HG03457 (cell line): ENCODE results near the gene OLFM3.
A peak's percentile ranks its signal among the peaks of the same experiment; 100 is the strongest.

Experiments
- ATAC-seq: cut with Tn5 transposase; IDR thresholded peaks from one replicate; pipeline ENCODE4 v1.9.1; 2021; ENCODE audit warnings: moderate number of reproducible peaks; ENCODE audit not compliant: unreplicated experiment

Gene OLFM3

DNA sequence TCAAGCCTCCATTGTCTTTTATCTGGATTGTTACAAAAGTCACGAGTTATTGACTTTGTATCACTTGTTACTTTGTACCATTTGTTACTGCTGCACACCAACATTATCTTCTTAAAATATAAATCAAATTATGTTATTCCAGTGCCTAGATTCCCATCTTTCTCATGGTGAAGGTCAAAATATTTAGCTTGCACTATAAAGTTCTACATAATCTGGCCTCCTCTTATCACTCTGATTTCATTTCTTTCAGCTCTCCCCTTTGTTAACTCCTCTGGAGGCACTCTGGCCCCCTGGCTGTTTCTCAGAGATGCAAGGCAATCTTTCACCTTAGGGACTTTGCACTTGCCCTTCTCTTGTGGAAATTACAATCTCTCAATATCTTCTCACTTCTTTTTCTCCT lies 143.8 kb downstream of the OLFM3 start:
- no peak for ATAC-seq

DNA sequence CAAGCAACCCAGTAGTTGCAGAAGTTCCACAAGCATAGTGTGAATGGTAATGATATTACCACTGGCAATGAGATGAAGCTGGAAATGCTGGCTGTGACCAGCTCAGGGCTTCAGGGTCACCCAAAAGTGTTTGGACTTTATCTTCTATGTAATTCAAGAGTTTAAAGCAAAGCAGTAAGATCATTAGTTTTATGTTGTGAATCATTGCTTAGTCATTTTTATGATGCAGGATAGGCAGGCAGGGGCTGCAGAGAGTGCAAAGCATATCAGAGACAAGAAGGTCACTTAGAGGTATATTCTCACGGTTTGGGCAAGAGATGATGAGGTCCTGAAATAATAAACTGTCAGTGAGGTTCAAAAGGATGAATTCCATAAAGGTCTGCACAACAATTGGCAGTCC lies 147.4 kb downstream of the OLFM3 start:
- ATAC-seq: no peak

DNA sequence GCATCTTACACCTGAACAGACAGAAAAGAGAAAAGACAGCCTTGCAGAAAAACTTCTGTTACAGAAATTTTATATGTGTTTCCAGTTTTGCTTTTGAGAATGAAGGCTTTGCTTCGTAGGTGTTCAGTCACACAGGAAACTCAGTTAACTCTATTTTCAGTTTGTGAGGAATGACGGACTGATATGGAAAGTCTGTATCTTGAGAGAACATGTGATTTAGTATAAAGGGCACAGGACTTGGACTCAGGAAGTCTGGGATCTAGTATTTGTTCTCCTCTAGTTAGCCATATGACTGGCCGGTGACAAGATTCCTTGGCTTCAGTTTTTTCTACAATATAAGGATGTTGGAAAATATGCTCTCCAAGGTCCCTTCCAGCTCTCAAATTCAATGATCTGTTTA lies 149.1 kb downstream of the OLFM3 start:
- ATAC-seq: no peak

DNA sequence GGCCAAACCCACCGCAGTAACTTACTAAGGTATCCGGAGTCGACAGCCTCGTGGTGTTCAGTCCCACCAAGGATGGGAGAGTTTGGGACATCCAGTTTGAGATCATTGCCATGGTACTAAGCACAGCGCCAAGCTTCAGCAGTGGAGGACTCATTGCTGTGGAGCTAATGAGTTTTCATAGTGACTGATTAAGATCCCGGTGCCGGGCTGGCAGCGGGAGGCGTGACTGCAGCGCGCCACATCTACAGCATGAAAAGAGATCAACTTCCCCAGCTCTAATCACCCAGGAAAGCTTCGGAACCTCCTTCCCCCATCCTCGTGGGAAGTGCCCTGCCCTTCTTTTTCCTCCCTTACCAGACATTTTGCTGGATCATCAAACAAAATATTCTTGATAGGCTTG lies 149.9 kb downstream of the OLFM3 start:
- ATAC-seq: no peak

DNA sequence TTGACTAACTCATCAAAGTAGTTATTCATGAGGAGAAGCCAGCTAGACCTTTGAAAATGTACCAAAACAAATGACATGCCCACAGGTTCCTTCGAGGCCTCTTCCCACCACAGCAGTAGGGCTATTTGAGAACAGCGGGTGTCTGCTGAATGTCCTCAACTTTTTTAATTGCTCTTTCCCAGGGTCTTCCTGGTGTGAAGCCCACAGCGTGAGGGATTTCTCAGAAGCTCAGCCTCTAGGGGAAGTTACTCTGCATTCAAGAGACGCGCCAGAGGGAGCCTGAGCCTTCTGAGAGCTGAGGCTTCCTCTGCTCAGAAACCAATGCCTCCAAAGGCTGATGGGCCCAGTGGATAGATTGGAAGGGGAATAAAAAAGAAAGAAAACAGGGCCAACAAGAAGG lies 153.6 kb downstream of the OLFM3 start:
- ATAC-seq: no peak

DNA sequence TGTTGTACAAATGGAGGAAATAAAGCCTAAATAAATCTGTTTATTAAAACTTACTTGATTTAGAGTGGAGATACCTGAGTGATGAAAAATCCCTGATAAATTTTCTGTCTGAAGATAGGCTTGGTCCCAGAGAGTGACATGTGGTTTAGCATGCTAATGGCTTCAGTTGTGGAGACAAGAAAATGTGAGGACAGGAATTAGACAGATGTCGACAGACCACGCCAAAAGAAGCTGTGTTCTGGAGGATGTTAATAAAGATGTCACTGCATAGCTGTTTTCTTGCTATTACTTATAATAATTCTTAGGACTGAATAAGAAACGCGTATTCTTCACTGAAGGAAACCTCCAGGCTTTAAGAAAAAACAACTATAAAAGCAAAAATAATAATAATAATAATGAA lies 154.9 kb downstream of the OLFM3 start:
- ATAC-seq: no peak

DNA sequence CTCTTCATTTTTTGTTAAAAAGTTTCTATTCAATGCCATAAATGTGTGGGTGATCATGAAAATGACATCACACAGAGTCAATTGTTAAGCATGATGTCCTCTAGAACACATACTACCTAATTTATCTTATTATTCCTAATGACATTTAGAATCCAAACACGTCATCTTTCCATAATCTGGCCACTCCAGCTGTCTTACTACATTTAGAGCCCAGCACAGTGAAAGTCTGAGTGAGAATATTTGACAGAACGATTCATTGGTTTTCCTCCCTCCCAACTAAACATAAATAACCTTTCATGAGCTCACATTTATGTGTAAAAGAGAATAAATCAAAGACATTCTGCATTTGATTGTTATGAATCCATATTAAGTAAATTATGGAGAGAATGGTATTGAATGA lies 160.7 kb downstream of the OLFM3 start:
- no peak for ATAC-seq

DNA sequence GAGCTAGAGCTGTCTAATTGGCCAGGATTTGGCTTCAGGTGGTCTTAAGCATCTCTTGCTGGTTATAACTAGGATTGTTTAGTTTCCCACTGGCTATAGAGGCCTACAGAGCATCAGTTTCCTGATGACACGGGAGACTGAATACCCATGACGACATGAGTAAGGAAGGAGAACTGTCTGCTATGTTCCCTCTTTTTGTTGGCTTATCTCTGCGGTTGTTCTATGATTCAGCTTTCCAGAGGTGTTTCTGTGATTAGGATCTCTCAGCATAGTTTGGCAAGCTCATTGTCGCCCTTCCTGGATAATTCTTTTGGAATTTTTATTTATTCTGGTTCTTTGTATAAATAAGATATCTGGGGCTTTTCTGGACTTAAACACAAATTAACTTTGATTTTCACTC lies 163.4 kb downstream of the OLFM3 start:
- ATAC-seq: no peak

DNA sequence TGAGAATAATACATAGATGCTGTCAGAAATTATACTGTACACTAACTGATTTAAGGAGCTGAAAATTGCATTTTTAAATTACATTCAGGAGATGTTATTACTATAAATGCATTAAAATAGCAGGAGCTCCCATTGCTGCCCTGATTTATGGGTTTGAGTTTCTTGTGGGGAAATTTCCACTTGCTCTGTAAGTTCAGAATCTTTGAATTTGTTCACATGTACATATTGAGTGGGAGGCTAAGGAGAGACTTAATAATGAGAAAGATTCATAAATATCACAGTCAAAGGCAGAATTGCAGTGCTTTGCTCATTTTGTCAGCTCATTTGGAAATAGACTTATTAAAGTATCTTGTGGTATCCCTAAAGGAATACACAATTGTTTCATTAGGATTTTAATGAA lies 170.3 kb downstream of the OLFM3 start:
- no peak for ATAC-seq

DNA sequence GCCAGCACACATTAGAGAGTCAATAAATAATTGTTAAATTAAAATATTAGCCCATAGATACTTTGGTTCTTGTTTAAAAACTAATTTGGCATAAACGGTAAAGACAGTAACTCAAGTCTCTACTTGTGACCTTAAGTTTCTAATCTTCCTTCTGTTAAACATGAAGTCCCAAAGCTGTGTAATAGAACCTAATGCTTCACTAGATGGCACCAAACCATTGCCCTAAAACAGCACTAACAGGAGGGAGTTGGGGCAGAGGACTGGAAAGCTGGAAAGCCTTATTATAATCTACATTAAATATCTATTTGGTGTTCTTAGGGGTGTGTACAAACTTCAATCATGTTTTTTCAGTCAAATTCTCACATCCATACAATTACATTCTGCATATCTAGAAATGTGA lies 176.7 kb downstream of the OLFM3 start:
- ATAC-seq: no peak

DNA sequence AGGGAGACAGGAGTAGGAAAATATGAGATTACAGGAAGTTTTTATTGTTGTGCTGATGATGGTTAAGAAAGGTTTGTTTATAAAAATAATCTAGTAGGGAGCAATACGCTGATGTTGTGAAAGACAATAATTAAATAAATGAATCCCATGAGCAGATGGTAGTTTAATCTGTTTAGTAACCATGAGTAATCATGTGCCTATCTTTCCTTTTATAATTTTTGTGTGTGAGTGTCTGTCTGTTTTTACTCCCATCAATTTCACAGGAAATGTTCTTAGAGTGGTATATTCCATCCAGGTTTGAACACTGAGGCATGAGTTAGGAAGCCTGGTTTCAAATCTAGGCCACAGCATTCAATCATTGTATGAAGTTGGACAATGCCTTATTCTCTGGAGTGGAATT lies 180.5 kb downstream of the OLFM3 start:
- no peak for ATAC-seq

DNA sequence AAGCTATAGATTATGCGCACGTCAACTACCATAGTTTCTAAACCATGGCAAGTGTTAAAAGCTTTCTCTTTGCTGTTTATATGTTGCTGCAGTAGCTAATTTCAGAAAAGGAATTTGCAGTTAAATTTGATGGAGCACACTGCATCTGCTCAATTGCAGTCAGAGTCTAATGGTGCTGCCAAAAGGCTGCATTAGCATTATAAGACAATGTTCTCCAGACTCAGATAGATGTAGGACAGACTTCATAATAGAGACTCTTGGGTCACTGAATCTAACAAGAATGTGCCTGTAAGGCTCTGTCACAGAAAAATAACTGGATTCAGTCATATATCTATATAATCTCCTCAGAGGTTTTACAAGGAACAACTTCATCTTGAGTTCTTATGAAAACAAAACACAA lies 198.3 kb downstream of the OLFM3 start:
- no peak for ATAC-seq

DNA sequence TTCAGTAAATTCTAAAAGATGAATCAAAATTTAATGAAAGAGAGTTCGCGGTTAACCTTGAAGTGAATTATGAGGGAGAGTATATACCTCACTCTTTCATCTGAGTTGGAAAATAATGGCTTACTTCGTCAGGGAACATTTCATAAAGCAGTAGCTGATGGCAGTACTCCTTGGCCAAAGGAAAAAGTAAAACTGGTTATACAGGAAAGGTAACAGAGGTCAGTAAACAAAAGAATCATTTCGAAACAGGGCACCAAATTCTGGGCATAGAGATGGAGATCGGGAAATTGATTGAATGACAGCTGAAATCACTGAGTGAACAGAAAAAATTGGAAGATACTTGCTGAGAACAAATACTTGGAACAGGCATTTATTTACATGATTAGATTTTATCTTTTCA lies 199.0 kb downstream of the OLFM3 start:
- ATAC-seq: no peak

DNA sequence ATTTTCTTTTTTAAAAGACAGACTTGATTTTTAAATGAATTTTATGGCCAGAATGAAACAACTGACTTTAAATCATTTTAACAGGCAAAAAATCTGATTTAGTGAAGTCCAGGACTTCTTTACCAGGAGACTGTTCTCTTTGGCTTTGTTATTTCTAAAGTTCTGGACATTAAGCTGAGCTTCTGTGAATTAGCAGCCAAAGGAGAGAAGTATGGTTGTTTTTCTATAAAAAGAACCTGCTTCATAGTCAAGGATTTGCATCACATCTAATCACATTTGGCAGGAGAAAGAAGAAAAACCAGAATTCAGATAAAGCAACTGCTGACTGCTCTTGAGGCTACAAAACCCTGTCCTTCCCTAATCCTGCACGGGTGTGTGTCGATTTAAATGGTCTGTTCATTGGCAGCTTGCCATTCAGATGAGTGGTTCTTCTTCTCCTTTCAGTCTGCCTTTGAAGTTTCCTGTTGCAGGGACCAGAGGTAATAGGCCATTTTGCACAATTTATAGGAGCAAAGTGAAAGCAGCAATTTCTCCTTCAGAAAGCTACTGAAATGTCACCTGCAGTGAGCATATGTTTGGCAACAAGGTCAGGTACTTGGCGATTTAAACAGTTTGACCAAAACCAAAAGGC lies 215.4 kb downstream of the OLFM3 start:
- no peak for ATAC-seq

DNA sequence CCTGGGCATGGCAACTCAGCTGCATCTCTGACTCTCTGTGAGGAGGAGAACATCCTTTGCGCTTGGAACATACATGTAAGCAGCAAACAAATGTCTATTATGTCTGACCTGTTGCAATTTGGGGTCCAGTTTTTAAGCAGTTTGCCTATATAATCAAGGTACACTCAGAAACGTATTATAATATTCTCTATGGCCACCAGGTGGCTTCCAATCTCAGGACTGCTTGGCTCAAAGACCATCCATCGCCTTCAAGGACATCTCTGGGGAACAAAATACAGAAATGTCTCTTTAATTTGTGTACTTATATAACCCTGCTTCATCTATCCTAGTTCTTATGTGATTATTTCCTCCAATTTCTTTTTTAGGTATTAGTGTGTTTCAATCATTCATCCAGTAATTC lies 227.2 kb downstream of the OLFM3 start:
- ATAC-seq: peak; percentile 89

DNA sequence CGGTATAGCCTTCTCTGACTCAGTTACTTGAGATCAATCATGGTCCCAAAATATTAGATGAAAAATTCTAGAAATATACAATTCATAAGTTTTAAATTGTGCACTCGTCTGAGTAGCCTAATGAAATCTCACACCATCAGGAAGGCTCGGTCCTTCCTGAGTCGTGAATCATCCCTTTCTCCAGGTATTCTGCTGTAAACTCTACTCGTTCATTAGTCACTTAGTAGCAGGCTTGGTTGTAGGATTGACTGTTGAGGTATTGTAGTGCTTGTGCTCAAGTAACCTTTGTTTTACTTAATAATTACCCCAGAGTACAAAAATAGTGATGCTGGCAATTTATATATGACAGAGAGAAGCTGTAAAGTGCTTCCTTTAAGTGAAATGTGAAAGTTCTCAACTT lies 238.7 kb downstream of the OLFM3 start:
- ATAC-seq: no peak

DNA sequence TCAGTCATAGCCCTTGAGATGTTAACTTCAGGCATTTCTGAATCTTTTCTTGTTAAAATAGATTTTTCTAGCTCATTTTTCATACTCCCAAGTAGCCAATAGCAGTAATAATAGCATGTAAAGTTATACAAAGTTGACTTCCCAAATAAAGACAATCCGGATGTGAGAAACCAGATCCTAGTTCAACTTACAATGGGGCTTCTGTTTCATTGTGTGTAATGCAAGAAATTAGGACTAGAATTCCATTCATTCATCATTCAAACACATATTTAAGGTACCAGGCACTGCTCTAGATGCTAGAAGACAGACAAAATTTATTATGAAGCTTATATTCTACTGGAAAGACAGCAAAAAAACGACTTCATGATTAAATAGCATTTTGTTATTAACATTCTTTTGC lies 240.3 kb downstream of the OLFM3 start:
- ATAC-seq: no peak
